Stimulated activated CD4-positive, alpha-beta T cell treated with anti-CD3 and anti-CD28 coated beads, Interleukin-1b, Interleukin-23, amount 100 ng/mL, for 24 hours (primary cell): Measurements from ENCODE around the gene PTHLH.

Experiments used
- DNase-seq, 4 experiments: peaks; one replicate each; pipeline ENCODE4 v3.0.0-alpha.2; 2020; ENCODE audit warnings: low read depth in 4 of 4, low spot score in 1 of 4

PTHLH gene

GRCh38 chr12:27940756-27941402 is 31.7 kb downstream of the PTHLH start:
- DNase-seq: peak; percentile 54 to 59 (median 56)

- DNase-seq: no peak
Measured at GRCh38 chr12:27940245-27940644, 32.3 kb downstream of the PTHLH start.

DNA sequence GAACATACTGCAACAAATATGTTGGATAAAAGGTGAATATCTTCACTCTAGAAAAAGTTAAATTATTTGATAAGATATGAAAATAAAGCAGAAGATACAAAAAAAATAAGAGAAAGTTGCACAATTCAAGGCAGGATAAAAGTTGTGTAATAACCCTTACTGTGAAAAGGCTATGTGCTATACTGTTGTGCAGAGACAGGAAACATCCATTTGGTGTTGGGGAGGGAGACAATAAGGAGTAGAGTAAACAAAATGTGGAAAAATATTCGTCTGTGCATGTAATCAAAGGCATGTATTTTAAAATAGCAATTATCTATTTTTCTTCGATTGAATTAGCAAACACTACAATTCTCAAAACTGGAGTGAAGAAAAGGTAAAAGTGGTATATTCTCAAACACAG is 34.8 kb downstream of the PTHLH start:
- DNase-seq: no peak

DNA sequence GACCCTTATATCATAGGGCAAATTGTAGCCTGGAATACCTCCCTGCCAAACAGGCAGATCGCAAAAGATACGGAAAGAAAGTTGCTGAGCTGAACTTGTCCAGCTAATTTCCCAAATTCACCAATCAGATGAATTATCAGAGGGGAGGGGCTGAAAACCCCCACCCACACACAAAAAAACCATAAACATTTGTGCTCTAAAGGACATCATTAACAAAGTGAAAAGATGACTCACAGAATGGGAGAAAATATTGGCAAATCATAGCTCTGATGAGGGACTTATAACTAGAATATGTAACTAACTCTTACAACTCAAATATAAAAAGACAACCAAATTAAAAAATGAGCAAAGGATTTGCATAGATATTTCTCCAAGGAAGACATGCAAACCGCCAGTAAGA is 36.3 kb downstream of the PTHLH start:
- no peak for DNase-seq

- DNase-seq: no peak
Measured at GRCh38 chr12:27934276-27934675, 38.3 kb downstream of the PTHLH start.

DNA sequence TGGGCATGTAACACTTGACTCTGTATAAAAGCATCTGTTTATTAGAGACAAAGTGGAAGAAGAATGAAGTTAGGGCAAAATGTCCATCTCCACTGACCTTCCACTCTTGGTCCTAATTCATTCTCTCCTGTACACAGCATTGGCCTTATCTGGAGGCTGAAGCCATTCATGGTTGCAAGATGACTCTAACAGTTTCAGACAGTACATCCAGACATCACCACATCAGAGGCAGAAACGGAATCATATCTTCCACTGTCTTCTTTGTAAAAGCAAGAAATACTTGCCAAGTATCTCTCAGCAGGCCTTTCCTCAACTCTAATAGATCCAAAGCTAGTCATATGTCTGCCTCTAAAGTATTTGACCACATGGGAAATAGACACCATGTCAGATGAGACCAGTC is 41.1 kb downstream of the PTHLH start:
- no peak for DNase-seq

DNA sequence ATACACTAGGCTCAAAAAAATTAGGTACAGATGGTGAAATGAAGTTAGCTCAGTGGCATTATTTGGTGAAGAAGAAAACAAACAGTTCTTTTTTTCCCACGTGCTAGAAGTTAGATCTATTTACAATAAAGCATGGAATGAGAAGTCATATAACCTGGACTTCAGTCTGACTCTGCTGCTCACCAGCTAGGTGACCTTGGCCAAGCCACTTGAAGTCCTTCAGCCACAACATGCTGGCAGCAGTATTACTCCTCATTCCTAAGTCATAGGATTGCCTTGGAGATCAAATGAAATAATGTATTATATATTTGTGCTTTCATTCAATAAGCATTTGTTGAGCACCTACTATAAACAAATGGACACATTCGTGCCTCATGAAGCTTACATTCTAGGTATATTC is 45.2 kb downstream of the PTHLH start:
- DNase-seq: no peak

DNA sequence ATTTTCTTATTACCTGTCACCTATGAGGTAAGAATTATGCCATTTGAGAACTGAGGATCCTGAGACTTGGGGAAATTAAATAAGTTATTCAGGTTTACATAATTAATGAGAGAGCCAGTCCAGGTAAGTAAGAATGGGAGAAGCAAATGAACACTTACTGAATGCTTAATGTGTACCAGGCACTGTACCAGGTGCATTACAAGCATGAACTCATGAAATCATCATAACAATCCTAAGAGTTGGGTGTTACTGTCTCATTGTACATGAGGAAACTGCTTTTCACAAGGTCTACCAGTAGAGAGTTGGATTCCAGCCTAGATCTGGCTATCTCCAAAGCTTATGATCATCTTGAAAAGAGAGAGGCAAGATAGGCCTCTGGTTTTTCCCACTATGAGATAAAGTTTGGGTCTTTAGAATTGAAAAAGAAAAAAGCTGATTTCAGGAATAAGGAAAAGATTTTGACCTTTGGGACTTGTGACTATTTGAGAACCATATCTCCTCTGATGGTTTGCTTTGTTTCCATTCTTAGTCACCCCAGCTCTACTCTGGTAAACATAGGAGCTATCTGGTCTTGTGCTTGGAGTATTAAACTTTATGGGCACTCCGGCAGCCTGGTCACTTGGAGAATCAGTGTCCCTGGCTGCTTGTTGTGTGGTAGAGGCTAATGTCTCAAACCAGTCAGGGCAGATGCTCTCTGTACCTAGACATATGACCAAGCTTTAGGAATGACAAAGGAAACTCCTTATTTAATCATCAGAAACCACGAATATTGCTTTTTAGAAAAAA is 48.0 kb downstream of the PTHLH start:
- DNase-seq: no peak

- DNase-seq: no peak
Measured at GRCh38 chr12:27922531-27923139, 49.9 kb downstream of the PTHLH start.

DNA sequence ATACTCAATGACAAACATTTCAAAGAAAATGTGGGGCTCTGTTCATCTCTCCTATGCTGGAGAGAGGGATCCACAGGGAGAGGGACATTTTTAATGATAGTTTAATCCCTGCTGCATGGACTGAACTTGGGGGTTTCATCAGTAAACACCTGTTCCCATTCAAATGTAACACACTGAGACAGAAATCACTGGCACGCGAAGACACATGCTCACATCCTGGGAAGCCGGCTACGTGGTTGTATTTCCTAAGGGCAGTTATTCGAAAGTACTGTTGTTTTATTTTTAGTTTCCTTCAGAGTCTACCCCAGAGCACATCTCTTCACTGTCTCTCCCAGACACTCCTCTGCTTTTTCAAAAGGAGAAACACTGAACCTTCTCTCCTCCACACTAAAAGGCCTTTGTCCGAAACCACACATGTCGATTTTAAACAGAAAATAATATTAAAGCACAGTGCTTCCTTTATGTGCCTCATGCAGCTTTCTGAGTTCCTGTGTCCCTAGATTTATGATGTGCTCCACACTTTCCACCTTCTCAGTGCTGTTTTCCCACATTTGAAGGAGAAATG is 52.8 kb downstream of the PTHLH start:
- no peak for DNase-seq

GRCh38 chr12:27915536-27915935 is 57.0 kb downstream of the PTHLH start:
- DNase-seq: no peak

- no peak for DNase-seq
Measured at GRCh38 chr12:27915021-27915420, 57.5 kb downstream of the PTHLH start.

GRCh38 chr12:27913999-27914614 is 58.4 kb downstream of the PTHLH start:
- DNase-seq: no peak

GRCh38 chr12:27911397-27911796 is 61.1 kb downstream of the PTHLH start:
- no peak for DNase-seq
